GM19452 (cell line): Measurements from ENCODE around the gene GLIS1.

ENCODE experiments used
- ATAC-seq: cut with Tn5 transposase; IDR thresholded peaks from one replicate; pipeline ENCODE4 v1.9.1; 2021; ENCODE audit not compliant: unreplicated experiment

The GLIS1 gene

GRCh38 chr1:53502641-53503432, 236.1 kb downstream of the GLIS1 start:
- ATAC-seq = no peak

- ATAC-seq = no peak
Observed at GRCh38 chr1:53501065-53502005, 237.6 kb downstream of the GLIS1 start.

GRCh38 chr1:53500204-53501064, 238.5 kb downstream of the GLIS1 start:
- no peak for ATAC-seq

GRCh38 chr1:53499257-53500203, 239.4 kb downstream of the GLIS1 start:
- ATAC-seq = no peak

GRCh38 chr1:53498555-53499131, 240.3 kb downstream of the GLIS1 start:
- no peak for ATAC-seq

- ATAC-seq = no peak
Observed at GRCh38 chr1:53495633-53496345, 243.2 kb downstream of the GLIS1 start.

- no peak for ATAC-seq
Observed at GRCh38 chr1:53490351-53490750, 248.6 kb downstream of the GLIS1 start.

- ATAC-seq = no peak
Observed at GRCh38 chr1:53486395-53487026, 252.5 kb downstream of the GLIS1 start.

GRCh38 chr1:53485478-53486394, 253.2 kb downstream of the GLIS1 start:
- ATAC-seq = no peak

GRCh38 chr1:53484705-53485477, 254.1 kb downstream of the GLIS1 start:
- ATAC-seq = no peak

GRCh38 chr1:53483656-53484055, 255.3 kb downstream of the GLIS1 start:
- no peak for ATAC-seq

GRCh38 chr1:53483170-53483569, 255.8 kb downstream of the GLIS1 start:
- no peak for ATAC-seq

GRCh38 chr1:53482441-53483153, 256.4 kb downstream of the GLIS1 start:
- ATAC-seq = no peak

- no peak for ATAC-seq
Observed at GRCh38 chr1:53481456-53481855, 257.5 kb downstream of the GLIS1 start.

GRCh38 chr1:53480678-53481077, 258.3 kb downstream of the GLIS1 start:
- ATAC-seq = no peak

GRCh38 chr1:53478502-53478818, 260.5 kb downstream of the GLIS1 start:
- no peak for ATAC-seq
